Stimulated activated CD8-positive, alpha-beta memory T cell treated with anti-CD3 and anti-CD28 coated beads, Interleukin-15, amount 100 ng/mL, for 24 hours (primary cell): Measurements from ENCODE around the gene H1-8.
"Not testable (repeated sequence)": the region's sequence is repeated elsewhere in the genome, so short reads cannot be mapped to it uniquely, and the experiment has no call there.

Experiments
- DNase-seq: peaks from one replicate; pipeline ENCODE4 v3.0.0-alpha.2; 2020; ENCODE audit warnings: low read depth

H1-8 gene

GRCh38 chr3:129543156-129543790, at the start of gene H1-8:
TSS of gene H1-8 (plus strand) at chr3:129543175. CDS start at chr3:129543219, 44 bp downstream.
- no peak for DNase-seq

- DNase-seq = no peak
Measured at GRCh38 chr3:129493206-129493605, 49.8 kb upstream of the H1-8 start.

DNA sequence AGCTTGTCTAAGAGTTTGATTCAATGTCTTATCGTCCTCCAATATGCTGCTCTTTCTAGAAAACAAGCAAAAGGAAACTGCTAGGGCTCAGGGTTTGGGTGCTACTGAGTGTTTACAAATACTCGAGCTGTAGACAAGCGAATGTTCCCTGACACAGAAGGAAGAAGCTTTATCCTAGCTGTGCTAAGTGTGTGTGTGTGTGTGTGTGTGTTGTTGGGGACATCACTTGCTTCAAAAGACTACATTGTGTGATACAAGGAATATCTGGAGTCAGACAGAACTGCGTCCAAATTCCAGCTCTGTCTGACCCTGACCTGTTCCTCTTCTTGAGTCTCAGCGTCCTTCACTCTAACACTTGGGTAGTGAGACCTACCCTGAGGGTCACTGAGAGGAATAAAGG, 48.5 kb upstream of the H1-8 start:
- not testable (repeated sequence) for DNase-seq

- DNase-seq = not testable (repeated sequence)
Measured at GRCh38 chr3:129495006-129495639, 47.9 kb upstream of the H1-8 start.

GRCh38 chr3:129497876-129498275, 45.1 kb upstream of the H1-8 start:
- DNase-seq = not testable (repeated sequence)

DNA sequence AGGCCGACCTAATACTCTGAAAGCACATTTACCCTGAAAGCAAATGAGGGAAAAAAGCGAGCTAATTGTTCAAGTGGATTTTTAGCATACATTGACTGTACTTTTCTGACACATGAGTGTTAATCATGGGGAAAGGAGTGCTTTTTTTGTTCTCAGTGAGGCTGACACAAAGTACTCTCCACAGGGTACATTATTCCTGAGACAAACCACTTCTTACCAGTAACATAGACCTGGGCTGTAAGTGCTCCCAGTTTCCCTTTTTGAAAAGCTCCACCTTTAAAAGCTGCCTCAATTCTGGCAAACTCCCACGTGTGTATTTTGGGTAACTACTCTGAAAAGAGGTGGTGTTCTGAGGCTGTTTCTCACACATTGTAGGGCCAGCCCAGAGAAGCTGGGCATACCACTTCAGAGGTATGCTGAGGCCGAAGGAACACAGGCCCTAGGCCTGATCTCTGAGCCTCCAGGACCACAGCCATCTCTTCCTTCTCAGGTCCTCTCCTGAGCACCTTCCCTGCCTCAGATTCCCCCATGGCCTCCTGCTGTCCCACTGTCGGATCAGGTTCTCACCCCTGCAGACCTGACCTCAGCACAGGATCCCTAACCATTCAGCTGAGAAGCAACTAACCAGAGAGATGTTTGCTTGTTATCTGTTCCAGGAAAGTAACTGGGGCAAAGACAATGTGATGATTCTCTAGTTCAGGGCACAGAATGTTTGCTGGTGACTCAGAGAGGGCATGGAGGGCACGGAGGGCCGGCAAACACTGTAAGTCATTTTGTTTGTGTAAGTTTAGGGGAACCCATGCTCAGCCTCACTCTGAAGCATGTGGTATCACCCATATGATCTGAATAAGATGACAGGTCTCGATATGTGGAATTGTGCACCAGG, 44.1 kb upstream of the H1-8 start:
- DNase-seq = not testable (repeated sequence)

- DNase-seq = not testable (repeated sequence)
Measured at GRCh38 chr3:129499604-129500333, 43.2 kb upstream of the H1-8 start.

DNA sequence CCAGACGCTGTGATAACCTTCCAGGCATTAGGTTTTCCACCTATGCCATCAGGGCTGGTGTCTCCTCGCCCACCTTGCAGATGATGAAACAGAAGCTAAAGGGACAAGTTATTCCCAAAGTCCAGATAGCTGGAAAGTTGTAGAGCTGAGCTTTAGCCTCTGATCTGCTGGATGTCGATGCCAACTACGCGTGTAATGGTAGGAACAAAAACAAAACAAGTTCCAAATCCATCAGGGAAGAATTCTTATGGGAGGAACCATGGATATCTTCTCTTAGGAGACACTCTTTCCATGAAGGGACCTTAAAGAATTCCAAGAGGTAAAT, 42.7 kb upstream of the H1-8 start:
- DNase-seq = no peak

DNA sequence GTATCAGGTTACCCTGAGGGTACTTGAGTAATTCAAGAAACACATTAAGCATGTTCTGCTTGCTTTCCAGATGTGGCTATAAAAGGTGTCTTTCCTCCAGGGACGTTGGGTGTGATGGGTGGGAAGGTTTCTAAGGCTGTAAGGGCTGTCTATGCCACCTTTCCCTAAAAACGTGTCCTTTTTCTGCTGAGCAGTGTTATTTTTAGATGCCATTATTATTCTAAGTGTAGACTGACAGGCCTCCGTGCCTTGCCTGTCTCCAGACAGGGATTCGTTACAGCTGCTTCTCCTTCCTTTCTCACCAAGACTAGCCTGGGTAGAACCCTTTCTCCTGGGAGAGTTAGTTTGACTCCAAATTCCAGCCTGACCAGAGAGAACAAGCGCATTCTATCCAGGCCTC, 41.3 kb upstream of the H1-8 start:
- DNase-seq = no peak

- no peak for DNase-seq
Measured at GRCh38 chr3:129502641-129503408, 40.1 kb upstream of the H1-8 start.

GRCh38 chr3:129503471-129504291, 39.3 kb upstream of the H1-8 start:
- DNase-seq = no peak

DNA sequence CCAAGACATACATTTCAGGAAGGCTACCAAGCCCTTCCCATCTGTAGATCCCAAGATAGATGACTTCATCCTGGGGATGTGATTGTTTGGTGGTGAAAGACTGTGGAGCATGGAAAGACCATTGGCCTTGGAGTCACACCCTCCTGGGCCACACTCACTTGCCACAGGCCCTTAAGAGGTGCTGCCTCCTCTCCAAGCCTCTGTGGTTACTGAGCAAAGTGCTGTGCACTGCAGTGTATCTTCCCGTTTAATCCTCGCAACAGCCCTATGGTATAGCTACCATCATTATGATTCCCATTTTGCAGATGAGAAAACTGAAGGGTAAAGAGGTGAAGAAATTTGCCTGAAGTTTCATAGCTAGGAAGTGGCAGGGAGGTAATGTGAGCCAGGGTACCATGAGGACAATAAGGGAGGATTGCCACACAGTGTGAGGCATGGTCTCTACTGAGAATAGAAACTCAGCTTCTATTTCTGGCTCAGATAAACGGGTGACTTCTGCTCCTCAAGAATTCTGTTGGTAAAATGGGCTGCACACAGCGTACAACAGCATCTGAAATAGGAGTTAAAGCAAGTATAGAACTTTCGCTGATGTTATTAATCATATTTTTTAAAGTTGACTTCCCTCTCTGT, 38.4 kb upstream of the H1-8 start:
- no peak for DNase-seq

DNA sequence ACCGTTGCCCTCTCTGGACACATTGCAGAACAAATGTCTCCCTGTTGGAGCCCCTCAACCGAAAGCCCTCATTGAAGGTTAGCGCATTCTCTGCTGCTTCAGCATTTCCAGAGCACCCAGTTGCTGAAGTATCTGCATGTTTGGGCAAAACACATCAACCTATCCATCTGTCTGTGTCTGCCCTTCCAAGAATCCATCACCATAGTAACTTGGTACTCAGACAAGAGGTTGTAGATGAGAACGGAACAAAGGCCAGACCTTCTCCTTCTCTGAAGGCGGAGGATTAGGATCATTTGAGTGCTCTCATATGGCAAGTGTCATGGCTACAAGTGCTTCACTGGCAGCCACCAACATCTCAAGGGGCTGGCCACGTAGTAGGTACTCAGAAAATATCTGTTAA, 37.6 kb upstream of the H1-8 start:
- no peak for DNase-seq

DNA sequence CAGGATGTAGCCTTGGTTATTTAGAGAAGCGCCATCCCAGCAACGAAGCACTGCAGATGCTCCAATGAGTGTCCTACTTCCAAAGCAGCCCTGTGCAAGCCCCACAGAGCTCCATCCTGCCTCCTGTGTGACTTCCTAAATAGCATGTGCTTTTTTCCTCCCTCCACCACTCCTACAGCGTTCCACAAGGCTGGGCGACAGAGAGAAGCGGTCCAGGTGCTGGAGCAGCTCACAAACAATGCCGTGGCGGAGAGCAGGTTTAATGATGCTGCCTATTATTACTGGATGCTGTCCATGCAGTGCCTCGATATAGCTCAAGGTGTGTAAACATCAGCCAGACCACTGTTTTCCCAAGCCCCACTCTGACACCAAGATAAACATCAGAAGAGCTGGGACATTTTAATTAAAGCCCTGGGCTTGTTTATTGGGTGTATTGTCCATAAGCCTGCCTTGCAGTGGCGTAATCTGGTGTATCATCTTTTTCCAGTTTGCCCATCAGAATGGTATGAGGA, 36.7 kb upstream of the H1-8 start:
- DNase-seq = no peak

GRCh38 chr3:129507181-129507831, 35.7 kb upstream of the H1-8 start:
- no peak for DNase-seq

- DNase-seq = no peak
Measured at GRCh38 chr3:129512595-129512994, 30.4 kb upstream of the H1-8 start.

- DNase-seq = no peak
Measured at GRCh38 chr3:129513705-129514104, 29.3 kb upstream of the H1-8 start.

- DNase-seq = no peak
Measured at GRCh38 chr3:129514110-129514509, 28.9 kb upstream of the H1-8 start.

DNA sequence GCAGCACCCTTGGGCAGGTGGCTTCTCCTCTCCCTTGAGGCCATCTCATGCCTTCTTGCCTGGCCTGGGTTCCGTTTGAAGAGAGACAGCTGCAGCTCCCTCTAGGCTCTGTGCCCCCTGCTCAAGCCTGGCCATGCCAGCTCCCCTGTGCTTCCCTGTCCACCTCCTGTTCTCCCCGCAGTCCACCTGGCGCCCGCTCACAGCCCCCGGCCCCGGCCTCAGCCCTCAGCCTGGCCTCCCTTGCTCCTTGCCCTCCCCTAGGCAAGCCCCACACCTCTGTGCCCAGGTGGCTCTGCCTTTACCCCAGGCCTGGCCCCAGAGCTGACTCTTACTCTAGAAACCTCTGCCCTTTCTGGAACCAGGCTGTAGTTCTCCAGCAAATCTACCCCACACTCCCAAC, 28.4 kb upstream of the H1-8 start:
- DNase-seq = no peak
